ENCODE data around the gene ENOPH1.
"Not testable (repeated sequence)": the region's sequence is repeated elsewhere in the genome, so short reads cannot be mapped to it uniquely, and the experiment has no call there.

The ENOPH1 gene

DNA sequence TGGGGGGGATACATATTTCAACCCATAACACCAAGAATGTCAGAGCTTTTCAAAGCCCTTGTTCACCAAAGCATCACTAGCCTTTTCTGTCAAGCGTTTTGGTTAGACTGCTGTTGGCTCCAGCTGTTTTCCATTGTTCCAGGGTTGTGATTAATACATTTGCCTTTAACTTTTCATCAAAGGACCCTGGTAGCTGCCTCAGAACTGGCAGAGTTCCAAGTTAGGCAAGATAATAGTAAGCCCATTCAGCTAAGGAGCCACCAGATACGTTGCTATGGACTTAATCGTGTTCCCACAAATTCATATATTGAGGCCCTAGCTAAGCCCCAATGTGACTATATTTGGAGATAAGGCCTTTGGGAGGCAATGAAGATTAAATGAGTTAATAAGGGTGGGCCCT, 37.1 kb downstream of the ENOPH1 start:
- no peak for FAIRE-seq
- DNase-seq (ENCODE audit: insufficient read length, low spot score): no peak

DNA sequence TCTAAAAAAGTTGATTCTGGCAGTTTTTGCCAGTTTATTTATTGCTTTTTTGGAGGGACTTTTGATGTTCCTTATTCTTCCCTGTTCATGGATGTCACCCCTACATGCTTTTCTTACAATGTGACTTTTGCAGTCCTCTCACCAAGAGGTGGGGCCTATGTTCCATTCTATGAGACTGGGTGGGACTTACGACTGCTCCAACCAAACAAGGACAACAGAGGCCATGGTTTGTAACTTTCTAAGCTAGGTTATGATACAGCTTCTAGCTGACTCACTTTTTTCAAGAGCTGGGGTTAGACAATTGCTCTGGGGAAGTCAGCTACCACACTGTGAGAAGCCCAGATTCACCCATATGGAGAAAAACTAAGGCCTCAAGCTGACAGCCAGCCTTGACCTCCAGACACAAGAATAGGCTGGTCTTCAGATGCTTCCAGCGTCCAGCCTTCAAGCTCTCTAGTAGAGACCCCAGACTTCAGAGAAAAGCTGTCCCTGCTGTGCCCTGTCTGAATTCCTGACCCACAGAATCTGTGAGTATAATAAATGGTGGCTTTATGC, 39.5 kb downstream of the ENOPH1 start:
- DNase-seq (ENCODE audit: insufficient read length, low spot score): no peak
- FAIRE-seq: no peak

DNA sequence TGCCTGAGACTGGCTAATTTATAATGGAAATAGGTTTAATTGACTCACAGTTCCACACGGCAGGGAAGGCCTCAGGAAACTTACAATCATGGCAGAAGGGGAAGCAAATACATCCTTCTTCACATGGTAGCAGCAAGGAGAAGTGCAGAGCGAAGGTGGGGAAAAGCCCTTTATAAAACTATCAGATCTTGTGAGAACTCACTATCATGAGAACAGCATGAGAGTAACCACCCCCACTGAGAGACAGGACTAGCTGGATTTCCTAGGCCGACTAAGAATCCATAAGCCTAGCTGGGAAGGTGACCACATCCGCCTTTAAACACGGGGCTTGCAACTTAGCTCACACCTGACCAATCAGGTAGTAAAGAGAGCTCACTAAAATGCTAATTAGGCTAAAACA, 42.7 kb downstream of the ENOPH1 start:
- DNase-seq (ENCODE audit: insufficient read length, low spot score); FAIRE-seq: not testable (repeated sequence)

DNA sequence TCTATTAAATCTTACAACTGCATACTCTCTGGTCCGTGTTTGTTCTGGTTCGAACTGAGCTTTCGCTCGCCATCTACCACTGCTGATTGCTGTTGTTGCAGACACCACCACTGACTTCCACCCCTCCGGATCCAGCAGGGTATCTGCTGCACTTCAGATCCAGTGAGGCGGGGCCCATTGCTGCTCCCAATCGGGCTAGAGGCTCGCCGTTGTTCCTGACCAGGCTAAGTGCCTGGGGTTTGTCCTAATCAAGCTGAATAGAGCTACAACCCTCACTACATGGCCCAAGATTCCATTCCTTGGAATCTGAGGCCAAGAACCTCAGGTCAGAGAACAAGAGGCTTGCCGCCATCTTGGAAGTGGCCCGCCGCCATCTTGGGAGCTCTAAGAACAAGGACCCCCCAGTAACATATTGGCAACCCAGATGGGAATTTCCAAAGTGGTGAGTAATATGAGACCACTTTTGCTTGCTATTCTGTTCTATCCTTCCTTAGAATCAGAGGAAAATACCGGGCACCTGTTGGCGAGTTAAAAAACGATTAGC, 43.3 kb downstream of the ENOPH1 start:
- DNase-seq (ENCODE audit: insufficient read length, low spot score) (no peak), FAIRE-seq (no peak)

DNA sequence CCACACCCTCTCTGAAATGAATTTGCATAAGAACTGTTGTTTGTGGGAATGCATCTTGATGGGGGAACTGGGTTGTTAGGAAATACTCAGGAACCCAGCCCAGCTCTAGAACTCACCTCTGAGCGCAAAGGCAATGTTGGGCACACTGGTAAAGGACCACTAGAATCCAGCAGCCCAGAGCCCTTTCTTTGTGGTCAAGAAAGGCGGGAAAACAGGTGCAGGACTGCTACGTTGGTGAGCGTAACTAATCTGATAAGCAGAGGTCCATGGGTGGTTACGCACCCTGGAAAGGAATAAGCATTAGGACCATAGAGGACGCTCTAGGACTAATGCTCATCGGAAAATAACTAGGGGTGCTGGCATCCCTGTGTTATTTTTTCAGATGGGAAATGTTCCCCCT, 45.5 kb downstream of the ENOPH1 start:
- DNase-seq (ENCODE audit: insufficient read length, low spot score); FAIRE-seq: not testable (repeated sequence)

DNA sequence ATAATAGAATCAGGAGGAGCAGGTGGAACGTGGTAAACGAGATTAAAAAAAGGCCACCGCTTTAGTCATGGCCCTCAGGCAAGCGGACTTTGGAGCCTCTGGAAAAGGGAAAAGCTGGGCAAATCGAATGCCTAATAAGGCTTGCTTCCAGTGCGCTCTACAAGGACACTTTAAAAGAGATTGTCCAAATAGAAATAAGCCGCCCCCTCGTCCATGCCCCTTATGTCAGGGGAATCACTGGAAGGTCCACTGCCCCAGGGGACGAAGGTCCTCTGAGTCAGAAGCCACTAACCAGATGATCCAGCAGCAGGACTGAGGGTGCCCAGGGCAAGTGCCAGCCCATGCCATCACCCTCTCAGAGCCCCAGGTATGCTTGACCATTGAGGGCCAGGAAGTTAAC, 47.1 kb downstream of the ENOPH1 start:
- FAIRE-seq; DNase-seq (ENCODE audit: insufficient read length, low spot score): not testable (repeated sequence)

DNA sequence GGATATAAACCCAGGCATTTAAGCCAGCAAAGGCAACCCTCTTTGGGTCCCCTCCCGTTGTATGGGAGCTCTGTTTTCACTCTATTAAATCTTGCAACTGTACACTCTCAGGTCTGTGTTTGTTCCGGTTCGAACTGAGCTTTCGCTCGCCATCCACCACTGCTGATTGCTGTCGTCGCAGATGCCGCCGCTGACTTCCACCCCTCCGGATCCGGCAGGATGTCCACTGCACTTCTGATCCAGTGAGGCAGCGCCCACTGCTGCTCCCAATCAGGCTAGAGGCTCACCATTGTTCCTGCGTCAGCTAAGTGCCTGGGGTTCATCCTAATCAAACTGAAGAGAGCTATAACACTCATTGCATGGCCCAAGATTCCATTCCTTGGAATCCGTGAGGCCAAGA, 49.2 kb downstream of the ENOPH1 start:
- no peak for FAIRE-seq

DNA sequence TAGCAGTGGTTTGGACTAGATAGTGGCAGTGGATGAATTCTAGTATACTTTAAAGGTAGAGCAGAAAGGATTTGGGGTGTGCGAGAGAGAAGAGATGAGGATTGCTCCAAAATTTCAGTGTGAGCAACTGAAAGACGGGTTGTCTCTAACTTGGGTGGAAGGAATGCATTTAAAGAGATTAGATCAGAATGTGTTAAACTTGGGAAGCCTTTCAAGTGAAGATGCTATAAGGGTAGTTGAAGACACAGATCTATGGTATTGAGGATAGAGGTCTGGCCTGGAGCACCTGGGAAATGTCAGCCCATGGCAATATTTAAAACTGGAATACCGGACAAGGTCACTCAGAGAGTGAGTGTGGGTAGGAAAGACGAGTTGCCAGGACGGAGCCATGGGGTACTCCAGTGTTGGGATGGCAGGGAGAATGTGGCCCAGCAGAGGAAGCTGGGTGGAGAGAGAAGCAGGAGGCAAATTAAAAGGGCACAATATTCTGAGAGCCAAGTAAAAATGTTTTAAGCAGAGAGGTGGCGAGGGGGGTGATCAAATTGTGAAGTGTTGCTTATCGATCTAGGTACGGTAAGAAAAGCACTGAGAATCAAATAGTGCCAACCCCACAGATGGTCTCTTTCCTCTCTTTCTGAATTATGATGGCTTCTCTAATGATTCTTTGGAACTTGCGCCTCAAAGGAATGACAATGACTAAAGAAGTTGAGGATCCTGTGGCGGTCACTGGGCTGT, 50.5 kb downstream of the ENOPH1 start:
- no peak for DNase-seq (ENCODE audit: insufficient read length, low spot score)
- no peak for FAIRE-seq

More for the DNA sequence above, 49.2 kb downstream of the ENOPH1 start:
- DNase-seq (ENCODE audit: insufficient read length, low spot score): no peak

DNA sequence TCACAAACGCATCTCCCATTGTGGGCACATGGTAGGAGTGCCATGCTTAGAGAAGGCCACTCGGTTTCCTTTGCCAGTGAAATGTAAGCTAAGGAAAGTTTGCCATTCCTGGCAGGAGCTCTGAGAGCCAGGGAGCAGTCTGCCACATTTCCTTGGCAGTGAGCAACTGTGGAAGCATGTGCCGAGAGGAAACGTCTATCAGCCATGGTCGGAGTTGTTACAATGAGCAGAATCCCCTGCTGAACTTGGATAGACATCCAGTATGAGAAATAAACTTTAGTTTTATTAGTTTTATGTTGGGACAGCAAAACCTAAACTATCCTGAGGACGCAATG, 51.1 kb downstream of the ENOPH1 start:
- no peak for FAIRE-seq

DNA sequence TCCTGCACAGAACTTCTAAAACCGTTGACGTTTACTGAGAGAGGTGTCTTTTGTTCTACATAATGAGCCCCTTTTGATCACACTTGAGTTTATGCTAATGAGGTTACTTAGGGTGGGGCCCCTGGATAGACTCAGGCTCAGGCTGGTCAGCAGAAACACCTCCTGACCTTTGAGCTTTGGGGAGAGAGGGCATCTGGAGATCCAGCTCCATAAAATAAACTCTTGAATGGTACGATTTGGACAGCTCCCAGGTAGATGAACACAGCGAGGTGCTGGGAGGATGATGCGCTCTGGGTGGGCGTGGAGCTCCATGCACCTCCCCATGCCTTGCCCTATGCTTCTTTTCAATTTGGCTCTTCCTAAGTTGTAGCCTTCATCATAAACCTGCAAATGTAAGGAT, 52.0 kb downstream of the ENOPH1 start:
- no peak for FAIRE-seq
- DNase-seq (ENCODE audit: insufficient read length, low spot score): no peak

More for the DNA sequence above, 51.1 kb downstream of the ENOPH1 start:
- no peak for DNase-seq (ENCODE audit: insufficient read length, low spot score)

DNA sequence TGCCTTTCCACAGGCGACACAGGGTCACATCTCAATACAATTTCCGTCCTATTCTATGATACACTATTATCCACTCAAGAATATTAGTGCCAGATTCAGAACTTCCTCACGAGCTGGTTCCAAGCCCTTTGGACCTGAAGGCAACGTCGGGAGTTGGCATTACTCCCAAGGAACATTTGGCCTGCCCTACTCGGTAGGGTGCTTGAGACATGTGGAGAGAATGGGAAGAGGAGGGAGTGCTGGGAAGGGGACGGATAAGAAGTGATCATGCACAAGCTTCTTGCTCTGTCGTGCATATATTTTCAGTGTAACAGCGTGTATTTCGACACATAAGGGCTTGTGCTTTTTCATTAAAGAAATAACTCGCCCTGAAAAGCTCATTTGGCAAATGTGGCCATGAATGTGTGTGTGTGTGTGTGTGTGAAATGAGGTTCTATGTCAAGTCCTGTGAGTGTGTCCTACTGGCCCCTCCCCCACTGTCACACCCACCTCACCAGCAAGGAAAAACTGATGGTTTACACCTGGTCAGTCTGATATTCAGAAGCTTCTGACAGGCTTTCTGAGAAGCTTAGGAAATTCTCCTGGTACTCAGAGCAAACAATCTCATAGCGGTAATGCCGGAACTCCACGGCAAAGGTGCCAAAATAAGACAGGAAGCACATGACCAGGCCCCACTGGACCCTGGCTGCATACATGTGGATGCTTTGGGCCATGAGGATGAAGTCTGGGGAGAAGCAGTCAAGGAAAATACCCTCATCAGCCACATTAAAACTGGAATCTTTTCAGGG, 54.8 kb downstream of the ENOPH1 start:
- FAIRE-seq (no peak), DNase-seq (ENCODE audit: insufficient read length, low spot score) (no peak)

DNA sequence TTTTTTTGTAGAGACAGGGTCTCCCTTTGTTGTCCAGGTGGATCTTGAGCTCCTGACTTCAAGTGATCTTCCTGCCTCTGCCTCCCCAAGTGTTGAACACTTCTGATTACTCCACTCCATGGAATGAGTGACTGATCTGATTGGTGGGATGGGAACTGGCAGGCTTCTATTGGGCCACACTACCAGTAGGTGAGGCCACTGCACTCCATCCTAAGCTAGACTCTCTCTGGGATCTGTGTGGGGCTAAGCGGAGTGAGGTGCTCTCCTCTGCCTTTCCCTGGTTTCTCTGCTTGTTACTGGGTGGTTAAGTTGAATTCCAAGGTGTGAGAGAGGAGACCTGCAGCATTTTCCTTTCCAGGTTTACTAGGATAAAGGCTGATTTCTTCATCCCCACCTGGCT, 58.7 kb downstream of the ENOPH1 start:
- DNase-seq (ENCODE audit: insufficient read length, low spot score): no peak
- no peak for FAIRE-seq

DNA sequence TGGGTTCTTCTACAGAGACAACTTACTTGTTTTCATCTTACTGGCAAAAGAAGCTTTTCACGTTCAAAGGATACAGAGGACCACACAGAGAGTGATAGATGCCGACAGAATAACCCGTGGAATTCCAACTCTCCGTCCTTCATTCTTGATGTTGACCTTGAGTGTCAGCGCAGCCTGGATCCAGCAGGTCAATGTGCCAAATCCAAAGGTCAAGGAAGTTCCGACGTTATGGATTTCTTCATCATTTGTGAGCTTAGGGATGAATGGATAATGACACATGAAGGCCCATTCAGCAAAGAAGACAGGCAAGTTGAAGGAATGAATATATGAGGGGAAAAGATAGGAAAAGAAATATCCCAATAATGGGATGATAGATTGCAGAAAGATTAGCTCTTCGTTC, 59.6 kb downstream of the ENOPH1 start:
- DNase-seq (ENCODE audit: insufficient read length, low spot score): no peak
- no peak for FAIRE-seq

DNA sequence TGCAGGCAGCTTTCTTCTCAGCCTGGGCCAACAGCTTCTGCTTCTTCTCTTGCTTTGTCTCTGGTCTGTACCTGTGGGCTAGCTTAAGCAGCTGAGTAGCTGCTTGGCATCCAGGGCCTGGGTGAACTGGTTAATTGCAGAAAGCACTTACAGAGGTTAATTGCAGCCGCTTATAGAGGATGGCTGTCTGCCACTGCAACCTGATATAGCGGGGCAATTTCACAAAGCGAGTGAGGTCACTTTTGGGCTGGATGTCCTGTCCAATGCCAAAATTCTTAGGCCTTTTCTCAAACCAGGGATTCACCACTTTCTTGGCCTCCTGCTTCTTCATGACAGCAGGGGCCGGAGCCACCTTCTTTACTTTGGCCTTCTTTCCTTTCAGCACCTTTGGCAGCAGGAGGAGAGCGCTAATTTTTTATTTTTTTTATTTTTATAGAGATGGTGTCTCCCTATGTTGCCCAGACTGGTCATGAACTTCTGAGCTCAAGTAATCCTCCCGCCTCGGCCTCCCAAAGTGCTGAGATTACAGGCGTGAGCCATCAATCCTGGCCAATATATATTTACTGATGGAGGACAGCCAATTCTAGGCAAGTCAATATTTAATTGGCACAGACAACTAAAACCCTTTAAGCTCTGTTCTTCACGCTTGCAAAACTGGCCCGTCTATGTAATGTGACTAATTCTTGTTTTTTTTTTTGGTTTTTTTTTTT, 61.0 kb downstream of the ENOPH1 start:
- FAIRE-seq (no peak), DNase-seq (ENCODE audit: insufficient read length, low spot score) (no peak)

DNA sequence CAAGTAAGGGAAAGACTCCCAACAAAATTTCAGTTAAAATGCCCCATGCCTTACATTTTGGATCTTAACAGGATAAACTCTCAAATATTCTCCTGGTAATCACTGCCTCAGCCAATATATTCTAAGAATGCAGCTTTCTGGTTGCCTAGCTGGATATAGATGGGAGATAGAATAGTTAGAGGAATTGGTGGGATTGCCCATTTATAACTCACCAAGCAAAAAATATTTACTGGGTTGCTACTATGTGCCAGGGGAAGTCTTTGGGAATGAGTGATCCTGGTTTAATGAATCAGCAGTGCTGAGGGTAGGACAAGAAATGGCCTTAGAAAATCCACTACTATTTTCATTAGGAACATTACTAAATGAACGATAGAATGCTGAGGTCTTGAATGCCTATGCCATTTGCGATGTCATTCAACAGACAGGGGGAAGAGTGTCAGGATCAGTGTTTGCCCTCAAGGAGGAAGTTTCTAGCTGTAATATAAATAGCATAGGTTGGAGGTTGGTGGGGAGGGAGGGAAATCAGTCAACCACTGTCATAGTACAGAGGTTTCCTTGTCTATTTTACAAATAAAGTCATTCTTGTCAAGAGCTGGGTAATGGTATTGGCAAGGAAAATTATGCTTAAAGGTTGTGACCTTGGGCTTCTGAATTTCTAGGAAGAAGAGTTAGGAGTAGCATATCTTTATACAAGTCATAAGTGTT, 63.5 kb downstream of the ENOPH1 start:
- DNase-seq (ENCODE audit: insufficient read length, low spot score) (no peak), FAIRE-seq (no peak)

DNA sequence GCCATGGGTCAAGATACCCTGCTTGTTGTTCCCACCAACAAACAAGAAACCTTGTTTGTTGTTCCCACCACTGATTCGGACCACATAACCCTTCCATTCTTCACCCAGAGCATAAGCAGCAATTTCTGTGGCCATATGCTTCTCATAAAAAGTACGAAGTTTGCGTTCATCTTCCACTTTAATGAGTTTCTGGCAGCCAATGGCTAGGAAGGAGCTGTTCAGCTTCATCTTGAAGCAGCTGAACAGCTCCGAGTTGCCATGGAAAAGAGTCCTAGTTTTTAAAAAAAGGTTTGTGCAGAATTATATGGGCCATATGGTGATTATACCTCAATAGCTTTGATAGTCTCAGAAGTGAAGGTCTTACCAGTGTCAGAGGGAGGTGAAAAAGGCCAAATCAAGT, 65.3 kb downstream of the ENOPH1 start:
- DNase-seq (ENCODE audit: insufficient read length, low spot score) (no peak), FAIRE-seq (no peak)

DNA sequence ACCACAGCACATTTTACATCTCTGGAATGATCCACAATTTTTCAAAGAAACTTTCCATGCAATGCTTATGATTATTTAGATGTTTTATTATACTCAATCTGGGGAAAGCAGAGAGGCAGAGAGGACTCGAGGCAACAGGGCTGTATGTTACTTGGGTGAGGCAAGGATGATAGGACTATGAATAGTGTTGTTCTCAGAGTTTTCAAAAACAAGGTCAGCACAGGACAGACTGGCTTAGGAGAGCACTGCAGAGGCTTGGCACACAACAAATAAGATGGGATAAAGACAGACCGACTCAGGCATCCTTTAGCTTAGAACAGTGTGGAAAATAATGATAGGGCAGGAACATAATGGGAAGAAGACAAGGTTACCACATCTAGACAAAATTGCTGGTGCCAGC, 66.0 kb downstream of the ENOPH1 start:
- DNase-seq (ENCODE audit: insufficient read length, low spot score) (no peak), FAIRE-seq (no peak)

DNA sequence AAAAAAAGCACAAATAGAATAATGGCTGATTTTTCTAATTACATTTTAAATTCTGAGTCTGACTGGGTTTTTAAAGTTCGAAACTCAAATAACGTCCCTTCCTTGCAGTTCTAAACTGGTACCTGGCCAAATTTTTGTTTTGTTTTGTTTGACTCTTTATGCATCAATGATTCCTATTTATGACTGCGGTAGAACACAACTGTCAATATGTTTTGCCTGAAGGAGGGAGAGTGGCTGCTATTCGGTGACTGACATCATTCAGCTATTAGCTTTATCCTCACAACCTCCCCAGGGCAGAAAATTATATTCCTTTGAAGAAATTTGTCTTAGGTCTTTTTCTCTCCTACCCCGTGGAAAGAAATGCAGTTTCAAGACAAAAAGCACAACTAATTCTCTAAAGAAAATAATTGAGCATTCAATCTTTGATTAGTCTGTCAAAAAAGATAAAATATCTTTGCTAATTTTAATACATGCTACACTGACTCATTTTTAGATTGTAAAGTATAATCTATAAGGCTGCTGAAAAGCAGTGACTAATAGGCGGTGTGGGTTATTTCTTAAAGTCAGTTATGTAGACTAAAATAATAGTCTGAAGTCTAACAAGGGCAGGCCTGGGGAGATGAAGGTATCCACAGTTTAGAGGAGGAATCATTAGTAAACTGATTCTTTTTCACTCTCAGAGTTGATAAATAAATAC, 69.5 kb downstream of the ENOPH1 start:
- no peak for FAIRE-seq

DNA sequence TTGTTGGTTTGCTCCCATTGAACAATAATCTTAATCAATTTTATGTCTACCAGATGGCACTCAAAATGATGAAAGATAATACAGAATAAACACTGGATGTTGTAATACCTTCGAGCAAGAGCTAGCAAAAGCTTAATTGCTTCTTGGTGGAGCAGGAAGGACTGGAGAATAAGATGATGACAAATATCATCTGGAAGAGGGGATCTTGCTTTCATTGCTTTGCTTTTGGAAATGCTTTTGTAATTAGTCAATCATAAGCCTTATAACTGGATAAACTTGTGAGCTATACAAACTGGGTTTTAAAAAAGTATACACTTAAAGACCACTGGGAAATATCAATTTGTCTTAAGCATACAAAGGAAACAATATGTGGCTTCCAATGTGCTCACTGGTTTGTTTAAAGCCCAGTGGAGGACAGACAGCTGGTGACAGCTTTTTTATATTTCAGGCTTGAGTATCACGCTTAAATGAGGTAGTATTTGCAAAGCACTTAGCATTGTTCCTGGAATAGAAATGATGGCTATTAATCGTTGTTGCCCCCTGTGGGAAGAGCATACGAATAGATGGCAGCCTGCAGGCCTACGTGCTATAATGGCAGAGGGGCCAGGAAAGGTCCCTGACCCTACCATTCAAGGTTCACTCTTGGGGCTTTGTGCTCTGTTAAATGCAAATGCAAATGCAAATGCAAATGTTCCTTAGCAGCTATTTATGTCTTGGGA, 70.2 kb downstream of the ENOPH1 start:
- no peak for FAIRE-seq
- DNase-seq (ENCODE audit: insufficient read length, low spot score): no peak

More for the DNA sequence above, 69.5 kb downstream of the ENOPH1 start:
- DNase-seq (ENCODE audit: insufficient read length, low spot score): no peak
